ENCODE measurements around the gene WWC2. TPM values are rescaled to one million over a fixed set of nuclear protein-coding genes. Genes with fewer than 3 reads are reported as not detected.

The WWC2 gene
- total and polyA plus RNA-seq, 4 donors: 7.1 to 50.3 (median 24.9) TPM

DNA sequence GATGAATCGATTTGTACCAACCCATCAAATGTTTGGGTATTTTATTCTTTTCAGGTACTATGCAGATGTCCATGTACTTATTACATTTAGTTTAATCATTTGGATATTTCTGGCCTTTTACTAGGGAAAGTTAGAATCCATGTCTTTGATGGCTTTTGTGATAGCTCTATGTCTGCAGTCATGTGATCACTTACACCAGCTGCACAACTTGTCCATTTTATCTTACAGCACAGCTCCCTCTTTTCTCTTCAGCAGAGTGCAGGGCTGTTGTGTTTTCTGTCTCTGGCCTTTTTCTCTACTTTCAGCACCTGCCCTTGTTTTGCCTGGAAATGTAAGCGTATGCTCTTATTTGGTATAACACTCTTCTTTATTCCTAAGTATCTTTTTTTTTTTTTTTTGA is 30.6 kb downstream of the WWC2 start:
- H3K4me1 ChIP-seq (ENCODE audit: control insufficient read depth in 1 of 2, insufficient read depth in 2 of 2, low read length in 2 of 2): peaks cover 0 to 6% of the 10 kb centered on the region in 2 donors
- DNase-seq (no peak), ATAC-seq (ENCODE audit: low FRiP score) (no peak)
- H3K27me3 ChIP-seq (ENCODE audit: control insufficient read depth in 1 of 2, insufficient read depth in 2 of 2, low read length in 1 of 2): no peaks in the 10 kb centered on the region
- H3K9me3 ChIP-seq (ENCODE audit: control insufficient read depth, low read length): no peaks in the 10 kb centered on the region
- H3K36me3 ChIP-seq (ENCODE audit: control insufficient read depth in 1 of 2, insufficient read depth in 2 of 2, low read length in 1 of 2): no peaks in the 10 kb centered on the region
- 88 to 90% methylated on average over 2 of the region's 2 CpGs for WGBS, 2 donors
- no peak overlapping the region for H3K27ac ChIP-seq (ENCODE audit: low read depth in 1 of 2, low read length in 2 of 2)
- intact Hi-C loops (cut with DNase I): no loop called here
- no peak overlapping the region for H3K4me3 ChIP-seq (ENCODE audit: low read length in 2 of 2)

GRCh38 chr4:183130328-183131155 is 31.5 kb downstream of the WWC2 start:
- Histone ChIP-seq H3K9me3 (ENCODE audit: control insufficient read depth, low read length) (no peaks in the 10 kb centered on the region), H3K4me3 (ENCODE audit: low read length in 2 of 2) (no peak overlapping the region), H3K27ac (ENCODE audit: low read depth in 1 of 2, low read length in 2 of 2) (no peak overlapping the region), H3K27me3 (ENCODE audit: control insufficient read depth in 1 of 2, insufficient read depth in 2 of 2, low read length in 1 of 2) (no peaks in the 10 kb centered on the region), H3K36me3 (ENCODE audit: control insufficient read depth in 1 of 2, insufficient read depth in 2 of 2, low read length in 1 of 2) (no peaks in the 10 kb centered on the region), H3K4me1 (ENCODE audit: control insufficient read depth in 1 of 2, insufficient read depth in 2 of 2, low read length in 2 of 2) (peaks cover 0 to 3% of the 10 kb centered on the region in 2 donors)
- no peak for ATAC-seq (ENCODE audit: low FRiP score)
- no peak for DNase-seq
- intact Hi-C loops (cut with DNase I): no loop called here
- WGBS, 2 donors: 69 to 71% methylated on average over 7 of the region's 7 CpGs

- ATAC-seq (ENCODE audit: low FRiP score): no peak
- Histone ChIP-seq H3K27me3 (ENCODE audit: control insufficient read depth in 1 of 2, insufficient read depth in 2 of 2, low read length in 1 of 2) (no peaks in the 10 kb centered on the region), H3K27ac (ENCODE audit: low read depth in 1 of 2, low read length in 2 of 2) (no peak overlapping the region), H3K4me1 (ENCODE audit: control insufficient read depth in 1 of 2, insufficient read depth in 2 of 2, low read length in 2 of 2) (peaks cover 0 to 3% of the 10 kb centered on the region in 2 donors), H3K9me3 (ENCODE audit: control insufficient read depth, low read length) (no peaks in the 10 kb centered on the region), H3K4me3 (ENCODE audit: low read length in 2 of 2) (no peak overlapping the region), H3K36me3 (ENCODE audit: control insufficient read depth in 1 of 2, insufficient read depth in 2 of 2, low read length in 1 of 2) (no peaks in the 10 kb centered on the region)
- intact Hi-C loops (cut with DNase I): no loop called here
- WGBS, 2 donors: 89 to 91% methylated on average over 2 of the region's 2 CpGs
- DNase-seq: no peak
These were observed 33.0 kb downstream of the WWC2 start for GRCh38 chr4:183132081-183132480.

GRCh38 chr4:183132865-183133264 is 33.8 kb downstream of the WWC2 start:
- H3K4me3 ChIP-seq (ENCODE audit: low read length in 2 of 2): no peak overlapping the region
- no peaks in the 10 kb centered on the region for H3K9me3 ChIP-seq (ENCODE audit: control insufficient read depth, low read length)
- H3K4me1 ChIP-seq (ENCODE audit: control insufficient read depth in 1 of 2, insufficient read depth in 2 of 2, low read length in 2 of 2): peaks cover 0 to 3% of the 10 kb centered on the region in 2 donors
- ATAC-seq (ENCODE audit: low FRiP score) (no peak), DNase-seq (no peak)
- H3K27me3 ChIP-seq (ENCODE audit: control insufficient read depth in 1 of 2, insufficient read depth in 2 of 2, low read length in 1 of 2): no peaks in the 10 kb centered on the region
- H3K27ac ChIP-seq (ENCODE audit: low read depth in 1 of 2, low read length in 2 of 2): no peak overlapping the region
- intact Hi-C loops (cut with DNase I): no loop called here
- no peaks in the 10 kb centered on the region for H3K36me3 ChIP-seq (ENCODE audit: control insufficient read depth in 1 of 2, insufficient read depth in 2 of 2, low read length in 1 of 2)

- WGBS, 2 donors: 96 to 98% methylated on average over 3 of the region's 3 CpGs
- H3K27me3 ChIP-seq (ENCODE audit: control insufficient read depth in 1 of 2, insufficient read depth in 2 of 2, low read length in 1 of 2): no peaks in the 10 kb centered on the region
- H3K4me1 ChIP-seq (ENCODE audit: control insufficient read depth in 1 of 2, insufficient read depth in 2 of 2, low read length in 2 of 2): no peaks in the 10 kb centered on the region
- no peaks in the 10 kb centered on the region for H3K36me3 ChIP-seq (ENCODE audit: control insufficient read depth in 1 of 2, insufficient read depth in 2 of 2, low read length in 1 of 2)
- DNase-seq (no peak), ATAC-seq (ENCODE audit: low FRiP score) (no peak)
- H3K9me3 ChIP-seq (ENCODE audit: control insufficient read depth, low read length): no peaks in the 10 kb centered on the region
- H3K27ac ChIP-seq (ENCODE audit: low read depth in 1 of 2, low read length in 2 of 2): no peak overlapping the region
- intact Hi-C loops (cut with DNase I): no loop called here
- H3K4me3 ChIP-seq (ENCODE audit: low read length in 2 of 2): no peak overlapping the region
These were observed 37.8 kb downstream of the WWC2 start for GRCh38 chr4:183136855-183137254.

- Histone ChIP-seq H3K4me3 (ENCODE audit: low read length in 2 of 2) (no peak overlapping the region), H3K9me3 (ENCODE audit: control insufficient read depth, low read length) (no peaks in the 10 kb centered on the region), H3K36me3 (ENCODE audit: control insufficient read depth in 1 of 2, insufficient read depth in 2 of 2, low read length in 1 of 2) (no peaks in the 10 kb centered on the region), H3K27me3 (ENCODE audit: control insufficient read depth in 1 of 2, insufficient read depth in 2 of 2, low read length in 1 of 2) (no peaks in the 10 kb centered on the region), H3K4me1 (ENCODE audit: control insufficient read depth in 1 of 2, insufficient read depth in 2 of 2, low read length in 2 of 2) (peaks cover 0 to 3% of the 10 kb centered on the region in 2 donors), H3K27ac (ENCODE audit: low read depth in 1 of 2, low read length in 2 of 2) (no peak overlapping the region)
- intact Hi-C loops (cut with DNase I): no loop called here
- DNase-seq: no peak
- no peak for ATAC-seq (ENCODE audit: low FRiP score)
- 81 to 83% methylated on average over 4 of the region's 4 CpGs for WGBS, 2 donors
These were observed 40.1 kb downstream of the WWC2 start for GRCh38 chr4:183139058-183139750.

DNA sequence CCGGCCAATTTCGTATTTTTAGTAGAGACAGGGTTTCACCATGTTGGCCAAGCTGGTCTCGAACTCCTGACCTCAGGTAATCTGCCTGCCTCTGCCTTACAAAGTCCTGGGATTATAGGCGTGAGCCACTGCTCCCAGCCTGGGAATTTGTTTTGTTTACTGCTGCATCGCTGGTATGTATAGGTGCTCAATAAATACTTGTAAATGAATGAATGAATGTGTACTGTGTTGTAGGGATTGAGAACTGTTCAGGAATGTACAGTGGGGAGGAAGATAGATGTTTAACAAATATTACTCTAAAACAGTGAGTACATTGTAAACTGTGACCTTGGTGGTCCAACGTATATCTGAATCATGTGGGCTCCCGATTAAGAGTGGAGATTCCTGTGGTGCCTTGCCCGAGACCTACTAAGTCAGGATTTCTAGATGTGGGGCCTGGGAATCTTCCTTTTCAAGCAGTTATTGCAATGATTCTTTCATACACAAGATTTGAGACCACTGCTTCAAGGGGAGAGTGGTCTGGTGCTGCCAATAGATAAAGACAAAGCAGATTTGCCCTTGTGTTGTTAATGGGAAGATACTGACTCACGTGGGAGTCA is 41.0 kb downstream of the WWC2 start:
- H3K27ac ChIP-seq (ENCODE audit: low read depth in 1 of 2, low read length in 2 of 2): no peak overlapping the region
- H3K4me3 ChIP-seq (ENCODE audit: low read length in 2 of 2): no peak overlapping the region
- H3K27me3 ChIP-seq (ENCODE audit: control insufficient read depth in 1 of 2, insufficient read depth in 2 of 2, low read length in 1 of 2): no peaks in the 10 kb centered on the region
- ATAC-seq (ENCODE audit: low FRiP score) (no peak), DNase-seq (no peak)
- H3K9me3 ChIP-seq (ENCODE audit: control insufficient read depth, low read length): no peaks in the 10 kb centered on the region
- intact Hi-C loops (cut with DNase I): no loop called here
- no peaks in the 10 kb centered on the region for H3K36me3 ChIP-seq (ENCODE audit: control insufficient read depth in 1 of 2, insufficient read depth in 2 of 2, low read length in 1 of 2)
- H3K4me1 ChIP-seq (ENCODE audit: control insufficient read depth in 1 of 2, insufficient read depth in 2 of 2, low read length in 2 of 2): peaks cover 3 to 4% of the 10 kb centered on the region in 2 donors
- WGBS, 2 donors: 95% methylated on average over 9 of the region's 9 CpGs

DNA sequence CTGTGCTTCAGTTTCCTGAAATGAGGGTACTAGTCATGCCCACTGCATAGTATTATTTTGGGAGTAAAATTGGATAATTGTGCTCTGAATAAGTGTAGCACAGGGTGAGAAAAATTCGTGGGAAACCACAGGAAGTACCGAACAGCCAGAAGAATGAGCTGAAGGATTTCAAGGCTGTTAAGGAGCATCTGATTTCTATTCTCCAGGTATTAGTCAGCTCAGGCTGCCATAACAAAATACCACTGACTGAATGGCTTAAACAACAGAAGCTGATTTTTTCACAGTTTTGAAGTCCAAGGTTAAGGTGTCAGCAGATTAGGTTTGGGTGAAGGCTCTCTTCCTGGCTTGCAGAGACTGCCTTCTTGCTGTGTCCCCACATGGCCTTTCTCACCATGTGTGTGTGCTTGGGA is 41.9 kb downstream of the WWC2 start:
- Histone ChIP-seq H3K27me3 (ENCODE audit: control insufficient read depth in 1 of 2, insufficient read depth in 2 of 2, low read length in 1 of 2) (no peaks in the 10 kb centered on the region), H3K4me1 (ENCODE audit: control insufficient read depth in 1 of 2, insufficient read depth in 2 of 2, low read length in 2 of 2) (peaks cover 3 to 4% of the 10 kb centered on the region in 2 donors), H3K27ac (ENCODE audit: low read depth in 1 of 2, low read length in 2 of 2) (no peak overlapping the region), H3K9me3 (ENCODE audit: control insufficient read depth, low read length) (no peaks in the 10 kb centered on the region), H3K36me3 (ENCODE audit: control insufficient read depth in 1 of 2, insufficient read depth in 2 of 2, low read length in 1 of 2) (no peaks in the 10 kb centered on the region), H3K4me3 (ENCODE audit: low read length in 2 of 2) (no peak overlapping the region)
- DNase-seq (no peak), ATAC-seq (ENCODE audit: low FRiP score) (no peak)
- 79 to 80% methylated on average over 2 of the region's 2 CpGs for WGBS, 2 donors
- intact Hi-C loops (cut with DNase I): no loop called here
